HG03159 (cell line): ENCODE results near the gene DDX23.
A peak's percentile ranks its signal among the peaks of the same experiment; 100 is the strongest.

ENCODE experiments used
- ATAC-seq: cut with Tn5 transposase; IDR thresholded peaks from one replicate; pipeline ENCODE4 v1.9.1; 2021; ENCODE audit warnings: mild to moderate bottlenecking, moderate library complexity; ENCODE audit not compliant: unreplicated experiment

Gene DDX23

GRCh38 chr12:48800971-48801370, 51.0 kb downstream of the DDX23 start:
- ATAC-seq = no peak

- ATAC-seq = no peak
Observed at GRCh38 chr12:48800457-48800856, 51.5 kb downstream of the DDX23 start.

GRCh38 chr12:48796976-48797375, 55.0 kb downstream of the DDX23 start:
- no peak for ATAC-seq

- no peak for ATAC-seq
Observed at GRCh38 chr12:48795550-48796455, 56.2 kb downstream of the DDX23 start.

GRCh38 chr12:48794870-48795269, 57.1 kb downstream of the DDX23 start:
- no peak for ATAC-seq

GRCh38 chr12:48793696-48794095, 58.3 kb downstream of the DDX23 start:
- no peak for ATAC-seq

- no peak for ATAC-seq
Observed at GRCh38 chr12:48789858-48790326, 62.1 kb downstream of the DDX23 start.

GRCh38 chr12:48788854-48789775, 62.8 kb downstream of the DDX23 start, which contains the start of gene ADCY6:
Gene ADCY6 (minus strand): TSS chr12:48789089. CDS start chr12:48783434, 5,655 bp downstream.
- ATAC-seq = peak; percentile 50

- ATAC-seq = peak; percentile 4
Observed at GRCh38 chr12:48788524-48788853, 63.5 kb downstream of the DDX23 start.

GRCh38 chr12:48787791-48788523, 64.0 kb downstream of the DDX23 start:
- ATAC-seq = no peak

- no peak for ATAC-seq
Observed at GRCh38 chr12:48786591-48787544, 65.1 kb downstream of the DDX23 start.

GRCh38 chr12:48783432-48783831, 68.5 kb downstream of the DDX23 start:
- ATAC-seq = no peak

GRCh38 chr12:48782457-48783395, 69.2 kb downstream of the DDX23 start:
- ATAC-seq = no peak

GRCh38 chr12:48781750-48782456, 70.1 kb downstream of the DDX23 start:
- ATAC-seq = no peak

- no peak for ATAC-seq
Observed at GRCh38 chr12:48780381-48781025, 71.5 kb downstream of the DDX23 start.

- ATAC-seq = no peak
Observed at GRCh38 chr12:48779869-48780268, 72.1 kb downstream of the DDX23 start.
